ENCODE results near the gene SEC62.

The SEC62 gene

GRCh38 chr3:169966428-169966950 is at the start of gene SEC62:
SEC62 (plus strand) TSS chr3:169966807; CDS start chr3:169966823, 16 bp downstream.
- FAIRE-seq: peak; percentile 92
- peak; percentile 84 for DNase-seq (ENCODE audit: extremely low spot score, insufficient read length, low read depth)

GRCh38 chr3:169923189-169923588 is 43.4 kb upstream of the SEC62 start:
- DNase-seq (ENCODE audit: extremely low spot score, insufficient read length, low read depth) (no peak), FAIRE-seq (no peak)

GRCh38 chr3:169923831-169924230 is 42.8 kb upstream of the SEC62 start:
- FAIRE-seq (no peak), DNase-seq (ENCODE audit: extremely low spot score, insufficient read length, low read depth) (no peak)

- FAIRE-seq (peak; percentile 55), DNase-seq (ENCODE audit: extremely low spot score, insufficient read length, low read depth) (no peak)
Measured at GRCh38 chr3:169929830-169930519, 36.6 kb upstream of the SEC62 start.

GRCh38 chr3:169930843-169931242 is 35.8 kb upstream of the SEC62 start:
- no peak for DNase-seq (ENCODE audit: extremely low spot score, insufficient read length, low read depth)
- FAIRE-seq: peak; percentile 59

- DNase-seq (ENCODE audit: extremely low spot score, insufficient read length, low read depth) (peak; percentile 29), FAIRE-seq (peak; percentile 100)
Measured at GRCh38 chr3:169931747-169932520, 34.7 kb upstream of the SEC62 start.

- FAIRE-seq: peak; percentile 55
- no peak for DNase-seq (ENCODE audit: extremely low spot score, insufficient read length, low read depth)
Measured at GRCh38 chr3:169939320-169939719, 27.3 kb upstream of the SEC62 start.

GRCh38 chr3:169939751-169940150 is 26.9 kb upstream of the SEC62 start:
- no peak for FAIRE-seq
- DNase-seq (ENCODE audit: extremely low spot score, insufficient read length, low read depth): no peak

- DNase-seq (ENCODE audit: extremely low spot score, insufficient read length, low read depth) (peak; percentile 33), FAIRE-seq (peak; percentile 99)
Measured at GRCh38 chr3:169940470-169941181, 26.0 kb upstream of the SEC62 start.

GRCh38 chr3:169945313-169945712 is 21.3 kb upstream of the SEC62 start:
- peak; percentile 98 for FAIRE-seq
- DNase-seq (ENCODE audit: extremely low spot score, insufficient read length, low read depth): no peak

GRCh38 chr3:169946336-169946735 is 20.3 kb upstream of the SEC62 start:
- FAIRE-seq (no peak), DNase-seq (ENCODE audit: extremely low spot score, insufficient read length, low read depth) (no peak)

- FAIRE-seq: peak; percentile 31
- DNase-seq (ENCODE audit: extremely low spot score, insufficient read length, low read depth): no peak
Measured at GRCh38 chr3:169948559-169949448, 17.8 kb upstream of the SEC62 start.

GRCh38 chr3:169952045-169952444 is 14.6 kb upstream of the SEC62 start:
- DNase-seq (ENCODE audit: extremely low spot score, insufficient read length, low read depth): no peak
- no peak for FAIRE-seq

GRCh38 chr3:169953462-169954141 is 13.0 kb upstream of the SEC62 start:
- DNase-seq (ENCODE audit: extremely low spot score, insufficient read length, low read depth) (no peak), FAIRE-seq (peak; percentile 33)

GRCh38 chr3:169954142-169954756 is 12.4 kb upstream of the SEC62 start:
- FAIRE-seq (peak; percentile 82), DNase-seq (ENCODE audit: extremely low spot score, insufficient read length, low read depth) (no peak)

- no peak for FAIRE-seq
- DNase-seq (ENCODE audit: extremely low spot score, insufficient read length, low read depth): no peak
Measured at GRCh38 chr3:169955406-169955805, 11.2 kb upstream of the SEC62 start.

- FAIRE-seq: no peak
- DNase-seq (ENCODE audit: extremely low spot score, insufficient read length, low read depth): no peak
Measured at GRCh38 chr3:169964176-169964575, 2.4 kb upstream of the SEC62 start.

GRCh38 chr3:169965562-169966427 is 812 bp upstream of the SEC62 start:
- DNase-seq (ENCODE audit: extremely low spot score, insufficient read length, low read depth) (no peak), FAIRE-seq (peak; percentile 55)

All from GM18507 (cell line).